K562 (cell line): ENCODE data around the gene MPG. TPM values are rescaled to one million over a fixed set of nuclear protein-coding genes. Genes with fewer than 3 reads are reported as not detected.

Experiments
- ARID2 ChIP-seq: fragments of 450-650 bp; IDR thresholded peaks from 2 replicates; pipeline ENCODE4 v1.6.1; 2017; ENCODE audit warnings: antibody characterized with exemption, mild to moderate bottlenecking
- DACH1 ChIP-seq: fragments of 450-650 bp; IDR thresholded peaks from 2 replicates; pipeline ENCODE4 v1.6.1; 2018; ENCODE audit not compliant: partially characterized antibody
- DPF2 ChIP-seq: fragments of 450-650 bp; IDR thresholded peaks from 2 replicates; pipeline ENCODE4 v1.6.1; 2016
- L3MBTL2 ChIP-seq: fragments of 450-650 bp; IDR thresholded peaks from 2 replicates; pipeline ENCODE4 v1.6.1; 2016; ENCODE audit warnings: mild to moderate bottlenecking, moderate library complexity
- MAFG ChIP-seq: fragments of 450-650 bp; conservative IDR thresholded peaks from 2 replicates; pipeline ENCODE4 v1.6.1; 2016; ENCODE audit warnings: missing genetic modification characterization, missing compliant biosample characterization
- MAFK ChIP-seq: IDR thresholded peaks from 2 replicates; pipeline ENCODE4 v1.6.1; 2011; ENCODE audit warnings: low read length, improper control_type of control experiment
- MXI1 ChIP-seq: IDR thresholded peaks from 2 replicates; pipeline ENCODE4 v1.6.1; 2011; ENCODE audit warnings: low read depth, mild to moderate bottlenecking, improper control_type of control experiment, low read length
- POLR2H ChIP-seq: IDR thresholded peaks from 2 replicates; pipeline ENCODE4 v1.6.1; 2016; ENCODE audit warnings: missing genetic modification characterization, low read depth, mild to moderate bottlenecking, control low read depth, missing compliant biosample characterization, moderate library complexity
- PTBP1 ChIP-seq: fragments of 200-400 bp; formaldehyde crosslinking; IDR thresholded peaks from 2 replicates; pipeline ENCODE4 v1.6.1; 2017; ENCODE audit warnings: low read depth, low read length
- RBM22 ChIP-seq: fragments of 200-400 bp; formaldehyde crosslinking; IDR thresholded peaks from 2 replicates; pipeline ENCODE4 v1.6.1; 2018; ENCODE audit warnings: low read length, low read depth; ENCODE audit not compliant: poor library complexity, severe bottlenecking
- TAF1 ChIP-seq: IDR thresholded peaks from 2 replicates; pipeline ENCODE4 v1.6.1; 2011; ENCODE audit warnings: mild to moderate bottlenecking, low read length, moderate library complexity; ENCODE audit not compliant: insufficient read depth, control insufficient read depth, severe bottlenecking; ENCODE audit errors: extremely low read depth
- TRIM28 ChIP-seq: fragments of 450-650 bp; IDR thresholded peaks from 2 replicates; pipeline ENCODE4 v1.6.1; 2017
- ZEB2 ChIP-seq: fragments of 450-650 bp; IDR thresholded peaks from 2 replicates; pipeline ENCODE4 v1.6.1; 2016
- ZFP36 ChIP-seq: fragments of 150-350 bp; IDR thresholded peaks from 2 replicates; pipeline ENCODE4 v1.6.1; 2018; ENCODE audit warnings: low read length, low read depth; ENCODE audit not compliant: partially characterized antibody
- ZFPM2 ChIP-seq: fragments of 250-450 bp; sonication (Bioruptor Pico); IDR thresholded peaks from 2 replicates; pipeline ENCODE4 v1.5.1; 2022; ENCODE audit warnings: mild to moderate bottlenecking
- ZKSCAN1 ChIP-seq: fragments of 150-350 bp; IDR thresholded peaks from 2 replicates; pipeline ENCODE4 v1.6.1; 2016; ENCODE audit warnings: low read depth, low read length
- ZNF175 ChIP-seq: fragments of 200-800 bp; sonication (Bioruptor generic); IDR thresholded peaks from 2 replicates; pipeline ENCODE4 v1.6.1; 2016; ENCODE audit warnings: low read depth, mild to moderate bottlenecking, missing genetic modification characterization, missing compliant biosample characterization
- ZNF239 ChIP-seq: fragments of 250-450 bp; sonication (Bioruptor Pico); IDR thresholded peaks from 2 replicates; pipeline ENCODE4 v1.4.0; 2020; ENCODE audit warnings: mild to moderate bottlenecking
- ZNF3 ChIP-seq: fragments of 250-450 bp; sonication (Bioruptor Pico); IDR thresholded peaks from 2 replicates; pipeline ENCODE4 v1.5.0; 2021; ENCODE audit warnings: mild to moderate bottlenecking, moderate library complexity
- ZNF445 ChIP-seq: fragments of 250-450 bp; sonication (Bioruptor Pico); IDR thresholded peaks from 2 replicates; pipeline ENCODE4 v1.4.0; 2020; ENCODE audit warnings: low read depth, mild to moderate bottlenecking, moderate library complexity
- polyA plus RNA-seq, 8 experiments: library from polyadenylated mRNA; depleted of rRNA in 4 of 8; stranded (reverse) in 5 of 8; unstranded in 3 of 8; fragments of >200 nt; fragmentation: Nextera tagmentation in 2 of 8; fragmentation: Illumina TruSeq in 1 of 8; extraction: Ambion mirVana in 2 of 8; extraction: Trizol in 1 of 8; gene quantifications; 2 replicates each; pipeline versions ENCODE4 v1.2.1 to v1.2.3, GENCODE V29; 2011 to 2014; ENCODE audit warnings: inconsistent platforms in 1 of 8, missing spikeins in 1 of 8
- total RNA-seq, 7 experiments: library from RNA; depleted of rRNA in 6 of 7; stranded (reverse); fragments of >200 nt in 6 of 7; fragmentation: Illumina TruSeq in 2 of 7; extraction: Trizol in 2 of 7; gene quantifications; 2 replicates each; pipeline versions ENCODE4 v1.2.1 to v1.2.3, GENCODE V29; 2011 to 2021; ENCODE audit warnings: low replicate concordance in 1 of 7
- TF ChIP-seq, protein P1 (sequence below): fragments of 150-350 bp; conservative IDR thresholded peaks from 2 replicates; pipeline ENCODE4 v1.6.1; 2014; ENCODE audit warnings: low read length
- TF ChIP-seq, protein P2 (sequence below): fragments of 450-650 bp; IDR thresholded peaks from 2 replicates; pipeline ENCODE4 v1.6.1; 2016
- TF ChIP-seq, protein P3 (sequence below): fragments of 250-450 bp; sonication (Bioruptor Pico); IDR thresholded peaks from 2 replicates; pipeline ENCODE4 v1.4.0; 2020; ENCODE audit warnings: borderline replicate concordance
- TF ChIP-seq, protein P4 (sequence below): fragments of 250-450 bp; sonication (Bioruptor Pico); IDR thresholded peaks from 2 replicates; pipeline ENCODE4 v1.4.0; 2020; ENCODE audit warnings: mild to moderate bottlenecking, moderate library complexity

Gene MPG
- total and polyA plus RNA-seq, 9 of the 15 experiments (the other 6 are each of a cell fraction or from before 2014, with no cell fraction given), result 0.42 to 226 (median 36.2) TPM

DNA sequence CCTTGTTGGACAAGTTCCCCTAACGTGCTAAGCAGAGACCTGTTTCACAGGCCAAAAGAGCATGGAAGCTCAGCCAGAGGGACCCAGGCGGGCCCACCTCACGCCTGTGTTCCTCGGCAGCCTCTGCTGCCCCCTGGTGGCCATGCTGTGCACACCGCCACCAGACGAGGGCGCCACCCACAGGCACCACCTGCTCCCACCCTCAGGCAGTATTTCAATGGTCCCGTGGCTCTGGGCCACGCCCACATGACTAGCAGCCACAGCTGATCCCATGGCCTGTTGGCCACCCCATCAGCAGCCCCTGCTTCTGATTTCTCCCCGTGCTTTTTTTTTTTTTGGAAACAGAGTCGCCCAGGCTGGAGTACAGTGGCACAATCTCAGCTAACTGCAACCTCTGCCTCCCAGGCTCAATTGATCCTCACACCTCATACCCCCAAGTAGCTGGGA is 18.9 kb downstream of the MPG start (continued):
- peak; percentile 45; the same call in 1 of the 2 replicates for TF ChIP-seq MAFK
- TF ChIP-seq ZNF445 (CRISPR knock-in tag), result no peak
- no peak for TF ChIP-seq PTBP1
- TF ChIP-seq, protein P1, sequence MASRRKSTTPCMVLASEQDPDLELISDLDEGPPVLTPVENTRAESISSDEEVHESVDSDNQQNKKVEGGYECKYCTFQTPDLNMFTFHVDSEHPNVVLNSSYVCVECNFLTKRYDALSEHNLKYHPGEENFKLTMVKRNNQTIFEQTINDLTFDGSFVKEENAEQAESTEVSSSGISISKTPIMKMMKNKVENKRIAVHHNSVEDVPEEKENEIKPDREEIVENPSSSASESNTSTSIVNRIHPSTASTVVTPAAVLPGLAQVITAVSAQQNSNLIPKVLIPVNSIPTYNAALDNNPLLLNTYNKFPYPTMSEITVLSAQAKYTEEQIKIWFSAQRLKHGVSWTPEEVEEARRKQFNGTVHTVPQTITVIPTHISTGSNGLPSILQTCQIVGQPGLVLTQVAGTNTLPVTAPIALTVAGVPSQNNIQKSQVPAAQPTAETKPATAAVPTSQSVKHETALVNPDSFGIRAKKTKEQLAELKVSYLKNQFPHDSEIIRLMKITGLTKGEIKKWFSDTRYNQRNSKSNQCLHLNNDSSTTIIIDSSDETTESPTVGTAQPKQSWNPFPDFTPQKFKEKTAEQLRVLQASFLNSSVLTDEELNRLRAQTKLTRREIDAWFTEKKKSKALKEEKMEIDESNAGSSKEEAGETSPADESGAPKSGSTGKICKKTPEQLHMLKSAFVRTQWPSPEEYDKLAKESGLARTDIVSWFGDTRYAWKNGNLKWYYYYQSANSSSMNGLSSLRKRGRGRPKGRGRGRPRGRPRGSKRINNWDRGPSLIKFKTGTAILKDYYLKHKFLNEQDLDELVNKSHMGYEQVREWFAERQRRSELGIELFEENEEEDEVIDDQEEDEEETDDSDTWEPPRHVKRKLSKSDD, result 0 out of 2 replicates have a peak, but pooled peaks have one; percentile 75
- peak; percentile 63 for TF ChIP-seq ZKSCAN1
- TF ChIP-seq, protein P2, sequence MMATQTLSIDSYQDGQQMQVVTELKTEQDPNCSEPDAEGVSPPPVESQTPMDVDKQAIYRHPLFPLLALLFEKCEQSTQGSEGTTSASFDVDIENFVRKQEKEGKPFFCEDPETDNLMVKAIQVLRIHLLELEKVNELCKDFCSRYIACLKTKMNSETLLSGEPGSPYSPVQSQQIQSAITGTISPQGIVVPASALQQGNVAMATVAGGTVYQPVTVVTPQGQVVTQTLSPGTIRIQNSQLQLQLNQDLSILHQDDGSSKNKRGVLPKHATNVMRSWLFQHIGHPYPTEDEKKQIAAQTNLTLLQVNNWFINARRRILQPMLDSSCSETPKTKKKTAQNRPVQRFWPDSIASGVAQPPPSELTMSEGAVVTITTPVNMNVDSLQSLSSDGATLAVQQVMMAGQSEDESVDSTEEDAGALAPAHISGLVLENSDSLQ, result peak; percentile 87
- TF ChIP-seq ZFPM2 (CRISPR knock-in tag), result 0 out of 2 replicates have a peak, but pooled peaks have one; percentile 43
- no peak for TF ChIP-seq ZNF3 (CRISPR knock-in tag)
- TF ChIP-seq, protein P3, sequence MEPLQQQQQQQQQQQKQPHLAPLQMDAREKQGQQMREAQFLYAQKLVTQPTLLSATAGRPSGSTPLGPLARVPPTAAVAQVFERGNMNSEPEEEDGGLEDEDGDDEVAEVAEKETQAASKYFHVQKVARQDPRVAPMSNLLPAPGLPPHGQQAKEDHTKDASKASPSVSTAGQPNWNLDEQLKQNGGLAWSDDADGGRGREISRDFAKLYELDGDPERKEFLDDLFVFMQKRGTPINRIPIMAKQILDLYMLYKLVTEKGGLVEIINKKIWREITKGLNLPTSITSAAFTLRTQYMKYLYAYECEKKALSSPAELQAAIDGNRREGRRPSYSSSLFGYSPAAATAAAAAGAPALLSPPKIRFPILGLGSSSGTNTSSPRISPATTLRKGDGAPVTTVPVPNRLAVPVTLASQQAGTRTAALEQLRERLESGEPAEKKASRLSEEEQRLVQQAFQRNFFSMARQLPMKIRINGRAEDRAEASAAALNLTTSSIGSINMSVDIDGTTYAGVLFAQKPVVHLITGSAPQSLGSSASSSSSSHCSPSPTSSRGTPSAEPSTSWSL (CRISPR knock-in tag), result no peak
- TF ChIP-seq ZNF239, result no peak
- TF ChIP-seq ZNF175 (CRISPR knock-in tag), result no peak
- no peak for TF ChIP-seq TAF1
- TF ChIP-seq L3MBTL2, result peak; percentile 76
- TF ChIP-seq TRIM28, result peak; percentile 69; the same call in 1 of the 2 replicates
- TF ChIP-seq MAFG (tag), result no peak
- peak; percentile 96 for TF ChIP-seq DACH1
- peak; percentile 93 for TF ChIP-seq RBM22
- peak; percentile 81 for TF ChIP-seq MXI1
- peak; percentile 29 for TF ChIP-seq ZFP36
- TF ChIP-seq ARID2, result peak; percentile 67; the same call in 1 of the 2 replicates
- TF ChIP-seq DPF2, result peak; percentile 51; the same call in 1 of the 2 replicates
- TF ChIP-seq, protein P4, sequence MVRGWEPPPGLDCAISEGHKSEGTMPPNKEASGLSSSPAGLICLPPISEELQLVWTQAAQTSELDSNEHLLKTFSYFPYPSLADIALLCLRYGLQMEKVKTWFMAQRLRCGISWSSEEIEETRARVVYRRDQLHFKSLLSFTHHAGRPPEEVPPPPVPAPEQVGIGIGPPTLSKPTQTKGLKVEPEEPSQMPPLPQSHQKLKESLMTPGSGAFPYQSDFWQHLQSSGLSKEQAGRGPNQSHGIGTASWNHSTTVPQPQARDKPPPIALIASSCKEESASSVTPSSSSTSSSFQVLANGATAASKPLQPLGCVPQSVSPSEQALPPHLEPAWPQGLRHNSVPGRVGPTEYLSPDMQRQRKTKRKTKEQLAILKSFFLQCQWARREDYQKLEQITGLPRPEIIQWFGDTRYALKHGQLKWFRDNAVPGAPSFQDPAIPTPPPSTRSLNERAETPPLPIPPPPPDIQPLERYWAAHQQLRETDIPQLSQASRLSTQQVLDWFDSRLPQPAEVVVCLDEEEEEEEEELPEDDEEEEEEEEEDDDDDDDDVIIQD (CRISPR knock-in tag), result no peak
- no peak for TF ChIP-seq POLR2H
- TF ChIP-seq ZEB2, result no peak
